Activated naive CD4-positive, alpha-beta T cell treated with anti-CD3 and anti-CD28 coated beads, Interleukin-2, amount 50 U/mL, for 24 hours (primary cell): Measurements from ENCODE around the gene RNF126.
A peak's percentile ranks its signal among the peaks of the same experiment; 100 is the strongest.
"Not testable (repeated sequence)": the region's sequence is repeated elsewhere in the genome, so short reads cannot be mapped to it uniquely, and the experiment has no call there.

Experiments
- H3K27ac Mint-ChIP-seq: one replicate; pipeline ENCODE4 v1.8.0; 2021; ENCODE audit warnings: mild to moderate bottlenecking, mixed read lengths
- H3K27me3 Mint-ChIP-seq: one replicate; pipeline ENCODE4 v1.8.0; 2021; ENCODE audit warnings: mixed read lengths
- H3K36me3 Mint-ChIP-seq: one replicate; pipeline ENCODE4 v1.8.0; 2021; ENCODE audit warnings: mixed read lengths
- H3K4me1 Mint-ChIP-seq: one replicate; pipeline ENCODE4 v1.8.0; 2021; ENCODE audit warnings: mixed read lengths
- H3K4me3 Mint-ChIP-seq: one replicate; pipeline ENCODE4 v1.8.0; 2021; ENCODE audit warnings: mild to moderate bottlenecking, mixed read lengths
- H3K9me3 Mint-ChIP-seq: one replicate; pipeline ENCODE4 v1.8.0; 2021; ENCODE audit warnings: mixed read lengths

The RNF126 gene

GRCh38 chr19:677601-678436 lies 14.8 kb upstream of the RNF126 start:
- peaks cover 4% of the 10 kb centered on the region for H3K4me1 Mint-ChIP-seq
- H3K27ac Mint-ChIP-seq: no peak overlapping the region
- H3K36me3 Mint-ChIP-seq: no peaks in the 10 kb centered on the region
- H3K27me3 Mint-ChIP-seq: peaks cover 6% of the 10 kb centered on the region
- peak overlapping the region; percentile 42 for H3K4me3 Mint-ChIP-seq
- H3K9me3 Mint-ChIP-seq: no peaks in the 10 kb centered on the region

GRCh38 chr19:677201-677600 lies 14.2 kb upstream of the RNF126 start:
- no peaks in the 10 kb centered on the region for H3K9me3 Mint-ChIP-seq
- no peak overlapping the region for H3K27ac Mint-ChIP-seq
- no peak overlapping the region for H3K4me3 Mint-ChIP-seq
- H3K4me1 Mint-ChIP-seq: peaks cover 4% of the 10 kb centered on the region
- no peaks in the 10 kb centered on the region for H3K36me3 Mint-ChIP-seq
- peaks cover 6% of the 10 kb centered on the region for H3K27me3 Mint-ChIP-seq

GRCh38 chr19:676339-677105 lies 13.5 kb upstream of the RNF126 start, which contains the start of gene FSTL3:
Gene FSTL3 (plus strand): TSS chr19:676392. CDS start chr19:676424, 32 bp downstream.
- no peak within 1 kb of the TSS for H3K4me3 Mint-ChIP-seq
- H3K36me3 Mint-ChIP-seq: no peaks in the 10 kb centered on the region
- H3K9me3 Mint-ChIP-seq: no peaks in the 10 kb centered on the region
- no peak within 1 kb of the TSS for H3K27ac Mint-ChIP-seq
- peaks cover 4% of the 10 kb centered on the region for H3K4me1 Mint-ChIP-seq
- H3K27me3 Mint-ChIP-seq: peaks cover 6% of the 10 kb centered on the region

GRCh38 chr19:676007-676338 lies 13.0 kb upstream of the RNF126 start:
- Mint-ChIP-seq H3K9me3 (no peaks in the 10 kb centered on the region), H3K4me1 (peaks cover 4% of the 10 kb centered on the region), H3K4me3 (no peak overlapping the region), H3K36me3 (no peaks in the 10 kb centered on the region), H3K27me3 (peaks cover 6% of the 10 kb centered on the region), H3K27ac (no peak overlapping the region)

- H3K9me3 Mint-ChIP-seq: no peaks in the 10 kb centered on the region
- H3K4me3 Mint-ChIP-seq: no peak overlapping the region
- H3K4me1 Mint-ChIP-seq: peaks cover 4% of the 10 kb centered on the region
- no peak overlapping the region for H3K27ac Mint-ChIP-seq
- H3K27me3 Mint-ChIP-seq: peaks cover 6% of the 10 kb centered on the region
- no peaks in the 10 kb centered on the region for H3K36me3 Mint-ChIP-seq
Measured at GRCh38 chr19:674282-675151, 11.5 kb upstream of the RNF126 start.

GRCh38 chr19:670609-671075 lies 7.6 kb upstream of the RNF126 start:
- Mint-ChIP-seq H3K36me3 (no peaks in the 10 kb centered on the region), H3K4me1 (peaks cover 4% of the 10 kb centered on the region), H3K27ac (no peak overlapping the region), H3K4me3 (no peak overlapping the region), H3K27me3 (peaks cover 9% of the 10 kb centered on the region), H3K9me3 (no peaks in the 10 kb centered on the region)

- H3K27ac Mint-ChIP-seq, H3K9me3 Mint-ChIP-seq, H3K27me3 Mint-ChIP-seq, H3K36me3 Mint-ChIP-seq, H3K4me1 Mint-ChIP-seq, H3K4me3 Mint-ChIP-seq: not testable (repeated sequence)
Measured at GRCh38 chr19:668675-669434, 5.8 kb upstream of the RNF126 start.

GRCh38 chr19:666985-667573 lies 4.1 kb upstream of the RNF126 start:
- not testable (repeated sequence) for H3K4me3 Mint-ChIP-seq, H3K27me3 Mint-ChIP-seq, H3K27ac Mint-ChIP-seq, H3K9me3 Mint-ChIP-seq, H3K36me3 Mint-ChIP-seq
- H3K4me1 Mint-ChIP-seq: peaks cover 12% of the 10 kb centered on the region

GRCh38 chr19:664913-665443 lies 2.0 kb upstream of the RNF126 start:
- peak overlapping the region; percentile 68 for H3K4me3 Mint-ChIP-seq
- peak overlapping the region; percentile 84 for H3K27ac Mint-ChIP-seq
- no peaks in the 10 kb centered on the region for H3K9me3 Mint-ChIP-seq
- peaks cover 2% of the 10 kb centered on the region for H3K27me3 Mint-ChIP-seq
- no peaks in the 10 kb centered on the region for H3K36me3 Mint-ChIP-seq
- peaks cover 20% of the 10 kb centered on the region for H3K4me1 Mint-ChIP-seq

GRCh38 chr19:663682-664117 lies 686 bp upstream of the RNF126 start:
- Mint-ChIP-seq H3K36me3 (no peaks in the 10 kb centered on the region), H3K27me3 (no peaks in the 10 kb centered on the region), H3K4me1 (peaks cover 29% of the 10 kb centered on the region), H3K9me3 (no peaks in the 10 kb centered on the region), H3K27ac (peak overlapping the region; percentile 90), H3K4me3 (peak overlapping the region; percentile 81)

GRCh38 chr19:662207-662961 lies 630 bp downstream of the RNF126 start:
- Mint-ChIP-seq H3K36me3 (no peaks in the 10 kb centered on the region), H3K9me3 (no peaks in the 10 kb centered on the region), H3K27me3 (no peaks in the 10 kb centered on the region), H3K27ac (peak overlapping the region; percentile 93), H3K4me1 (peaks cover 35% of the 10 kb centered on the region), H3K4me3 (peak overlapping the region; percentile 97)

GRCh38 chr19:661427-662196 lies 1.4 kb downstream of the RNF126 start:
- H3K36me3 Mint-ChIP-seq: no peaks in the 10 kb centered on the region
- H3K4me3 Mint-ChIP-seq: peak overlapping the region; percentile 97
- no peaks in the 10 kb centered on the region for H3K9me3 Mint-ChIP-seq
- peak overlapping the region; percentile 93 for H3K27ac Mint-ChIP-seq
- H3K4me1 Mint-ChIP-seq: peaks cover 41% of the 10 kb centered on the region
- no peaks in the 10 kb centered on the region for H3K27me3 Mint-ChIP-seq

GRCh38 chr19:660793-661426 lies 2.1 kb downstream of the RNF126 start:
- Mint-ChIP-seq H3K27ac (peak overlapping the region; percentile 93), H3K36me3 (no peaks in the 10 kb centered on the region), H3K4me1 (peaks cover 47% of the 10 kb centered on the region), H3K9me3 (no peaks in the 10 kb centered on the region), H3K4me3 (peak overlapping the region; percentile 97), H3K27me3 (no peaks in the 10 kb centered on the region)
